ENCODE measurements around the gene SIK3.
"Not testable (repeated sequence)": the region's sequence is repeated elsewhere in the genome, so short reads cannot be mapped to it uniquely, and the experiment has no call there.

The SIK3 gene

DNA sequence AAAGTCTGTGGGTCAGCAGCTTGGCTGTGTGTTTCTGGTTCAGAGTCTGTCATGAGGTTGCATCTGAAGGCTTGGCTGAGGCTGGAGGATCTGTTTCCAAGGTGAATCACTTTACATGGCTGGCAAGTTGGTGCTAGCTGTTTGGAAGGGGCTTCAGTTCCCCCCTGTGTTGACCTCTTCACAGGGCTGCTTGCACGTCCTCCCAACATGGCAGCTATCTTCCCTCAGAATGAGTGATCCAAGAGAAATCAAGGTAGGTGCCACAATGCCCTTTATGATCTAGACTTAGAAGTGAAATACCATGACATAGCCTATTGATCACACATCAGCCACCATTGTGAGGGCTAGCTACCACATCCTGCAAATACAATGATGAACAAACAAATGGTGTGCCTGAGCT, 285.1 kb downstream of the SIK3 start:
- DNase-seq, result no peak

DNA sequence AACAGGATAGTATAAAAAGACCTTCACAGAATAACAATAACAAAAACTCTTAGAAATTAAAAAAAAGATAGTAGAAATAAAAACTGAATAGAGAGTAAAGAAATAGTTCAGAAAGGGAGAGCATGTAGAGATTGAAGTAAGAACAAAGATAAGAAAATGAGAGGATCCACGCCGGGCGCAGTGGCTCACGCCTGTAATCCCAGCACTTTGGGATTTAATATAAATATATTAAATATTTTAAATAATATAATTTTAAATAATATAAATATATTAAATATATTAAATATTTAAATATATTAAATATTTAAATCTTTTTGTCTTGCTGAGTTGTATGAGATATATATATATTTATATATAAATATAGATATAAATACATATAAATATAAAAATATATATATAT, 286.1 kb downstream of the SIK3 start:
- no peak for DNase-seq

DNA sequence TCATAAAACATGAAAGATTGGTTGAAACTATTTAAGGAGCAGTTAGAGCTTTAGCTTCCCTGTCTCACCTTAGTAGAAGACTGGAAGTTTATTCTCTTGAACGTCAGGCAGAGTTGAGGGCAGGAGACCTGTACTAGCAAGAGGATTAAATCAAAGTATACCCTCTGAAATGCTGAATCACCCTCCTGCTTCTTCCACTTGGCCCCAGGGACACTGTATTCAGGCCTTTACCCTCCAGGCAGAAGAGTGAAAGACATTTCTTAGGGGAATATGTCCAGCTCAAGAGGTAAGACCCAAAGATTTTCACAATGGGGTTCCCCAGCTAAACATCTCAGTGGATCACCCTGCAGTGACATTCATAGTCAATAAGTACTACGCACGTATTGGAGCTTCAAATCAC, 287.0 kb downstream of the SIK3 start:
- no peak for DNase-seq

DNA sequence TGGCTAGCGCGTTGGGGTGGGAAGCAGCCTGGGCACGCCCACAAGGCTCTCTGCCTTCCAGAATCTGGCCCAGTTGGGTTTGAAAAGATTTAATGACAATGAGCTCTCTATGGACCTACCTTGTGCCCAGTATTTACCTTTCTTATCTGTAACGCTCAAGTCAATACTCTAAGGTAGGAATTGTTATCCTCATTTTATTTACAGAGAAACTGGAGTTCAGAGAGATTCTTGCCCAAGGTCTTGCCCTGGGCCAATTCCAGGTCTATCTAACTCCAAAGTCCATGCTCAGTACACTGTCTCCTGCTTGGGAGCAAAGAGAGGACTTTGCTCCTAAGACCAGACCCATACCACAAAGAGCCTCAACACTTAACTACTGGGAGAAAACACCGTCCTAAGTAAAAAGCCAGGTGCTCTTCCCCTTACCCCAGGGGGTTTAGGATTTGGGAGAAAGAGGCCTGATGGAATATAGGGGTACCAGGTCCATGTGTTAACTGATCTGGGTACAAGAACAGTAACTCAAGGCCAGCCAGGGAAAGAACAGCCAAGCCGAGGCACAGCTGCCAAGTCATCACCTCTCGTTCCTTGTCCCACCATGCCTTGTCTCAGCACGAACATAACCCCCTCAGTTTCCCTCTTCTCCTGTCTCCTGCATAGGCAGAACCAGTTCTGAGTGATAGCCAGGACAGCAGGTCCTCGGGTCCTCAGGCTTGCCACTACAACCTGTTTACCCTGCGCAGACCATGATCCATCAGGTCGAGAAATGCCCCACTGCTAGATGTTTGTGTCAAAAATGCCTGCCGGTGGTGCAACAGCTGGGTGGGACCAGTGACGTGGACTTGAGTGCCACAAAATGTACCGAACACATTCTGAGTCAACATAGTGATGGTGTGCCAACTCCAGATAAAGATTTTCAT, 289.7 kb downstream of the SIK3 start:
- DNase-seq, result no peak

DNA sequence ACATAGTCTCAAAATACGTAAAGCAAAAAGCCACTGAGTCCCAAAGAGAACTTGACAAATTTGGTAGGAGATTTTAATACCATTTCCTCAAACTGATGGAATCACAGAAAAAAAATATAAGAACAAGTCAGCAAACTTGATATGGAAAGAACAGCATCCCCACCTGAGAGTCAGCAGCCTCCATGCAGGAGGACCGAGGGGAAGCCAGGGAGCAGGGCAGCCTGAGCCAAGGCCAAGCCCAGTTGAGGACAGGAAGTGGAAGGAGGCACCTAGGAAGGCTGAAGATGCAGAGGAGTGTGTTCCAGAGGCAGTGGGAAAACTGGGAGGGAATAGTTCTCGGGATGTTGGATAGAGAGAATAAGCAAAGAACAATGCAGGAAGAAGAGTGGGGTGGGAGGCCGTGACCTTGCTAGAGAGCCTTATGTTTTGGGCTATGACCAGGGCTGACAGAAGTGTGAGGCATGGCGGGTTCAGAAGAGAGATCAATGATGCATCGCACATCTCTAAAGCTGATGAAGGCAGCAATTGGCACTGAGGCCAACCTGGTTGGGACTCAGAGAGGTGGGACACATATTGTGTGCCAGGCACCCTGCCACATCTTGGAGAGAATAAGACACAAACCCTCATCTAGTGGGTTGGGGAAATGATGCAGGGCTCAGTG, 290.5 kb downstream of the SIK3 start:
- DNase-seq, result no peak

DNA sequence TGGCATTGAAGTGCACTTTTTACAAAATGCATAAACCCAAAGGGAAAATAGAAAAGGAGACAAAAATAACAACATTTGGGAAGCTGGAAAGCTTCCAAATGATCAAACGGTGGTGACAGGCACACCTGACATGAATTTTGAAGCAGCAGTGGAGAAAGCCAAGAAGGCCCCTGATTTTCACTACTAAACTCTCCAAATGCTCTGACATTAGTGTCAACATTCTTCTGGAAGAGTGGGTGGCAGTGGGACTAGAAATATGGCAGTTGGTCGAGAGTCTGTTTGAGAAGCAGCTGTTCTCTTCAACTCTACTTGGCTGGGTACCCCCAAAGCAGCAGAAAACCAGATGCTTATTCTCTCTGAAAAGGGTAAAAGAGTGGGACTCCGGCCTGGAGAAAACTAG, 294.2 kb downstream of the SIK3 start:
- DNase-seq, result no peak

DNA sequence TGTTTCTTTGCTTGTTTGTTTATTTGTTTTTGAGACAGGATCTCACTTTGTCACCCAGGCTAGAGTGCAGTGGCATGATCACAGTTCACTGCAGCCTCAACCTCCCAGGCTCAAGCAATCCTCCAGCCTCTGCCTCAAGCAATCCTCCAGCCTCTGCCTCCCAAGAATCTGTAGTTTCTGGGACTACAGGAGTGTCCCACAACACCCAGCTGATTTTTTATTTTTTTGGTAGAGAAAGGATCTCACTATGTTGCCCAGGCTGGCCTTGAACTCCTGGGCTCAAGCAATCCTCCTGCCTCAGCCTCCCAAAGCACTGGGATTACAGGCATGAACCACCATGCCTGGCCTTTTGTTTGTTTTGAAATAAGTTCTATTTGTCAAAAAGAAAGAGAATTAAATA, 296.6 kb downstream of the SIK3 start:
- not testable (repeated sequence) for DNase-seq

DNA sequence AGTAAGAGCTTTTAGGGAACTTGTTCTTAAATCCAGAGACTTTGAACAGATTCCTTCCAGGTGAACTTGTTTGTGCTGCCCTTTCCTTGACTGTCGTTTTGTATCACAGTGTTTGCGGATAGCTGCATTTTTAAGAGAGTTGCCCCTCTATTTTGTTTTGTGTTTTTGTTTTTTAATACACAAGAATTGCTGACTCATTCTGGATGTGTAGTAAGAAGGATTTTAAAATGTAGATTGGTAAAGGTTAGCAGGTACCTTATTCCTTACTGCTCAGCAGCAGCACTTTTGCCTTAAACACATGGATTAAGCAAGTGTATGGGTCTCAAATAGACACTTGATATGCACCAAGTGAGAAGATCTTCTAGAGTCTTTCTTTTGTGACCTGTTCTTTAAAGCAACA, 297.6 kb downstream of the SIK3 start:
- no peak for DNase-seq

DNA sequence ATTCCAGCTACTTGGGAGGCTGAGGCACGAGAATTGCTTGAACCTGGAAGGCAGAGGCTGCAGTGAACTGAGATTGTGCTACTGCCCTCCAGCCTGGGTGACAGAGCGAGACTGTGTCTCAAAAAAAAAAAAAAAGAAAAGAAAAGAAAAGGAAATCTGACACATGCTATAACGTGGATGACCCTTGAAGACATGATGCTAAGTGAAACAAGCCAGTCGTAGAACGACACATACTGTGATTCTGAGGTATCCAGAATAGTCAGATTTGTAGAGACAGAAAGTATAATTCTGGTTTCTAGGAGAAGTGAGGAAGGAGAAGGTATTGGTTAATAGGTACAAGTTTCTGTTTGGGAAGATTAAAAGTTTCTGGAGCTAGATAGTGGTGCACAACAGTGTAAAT, 299.9 kb downstream of the SIK3 start:
- DNase-seq, result no peak

DNA sequence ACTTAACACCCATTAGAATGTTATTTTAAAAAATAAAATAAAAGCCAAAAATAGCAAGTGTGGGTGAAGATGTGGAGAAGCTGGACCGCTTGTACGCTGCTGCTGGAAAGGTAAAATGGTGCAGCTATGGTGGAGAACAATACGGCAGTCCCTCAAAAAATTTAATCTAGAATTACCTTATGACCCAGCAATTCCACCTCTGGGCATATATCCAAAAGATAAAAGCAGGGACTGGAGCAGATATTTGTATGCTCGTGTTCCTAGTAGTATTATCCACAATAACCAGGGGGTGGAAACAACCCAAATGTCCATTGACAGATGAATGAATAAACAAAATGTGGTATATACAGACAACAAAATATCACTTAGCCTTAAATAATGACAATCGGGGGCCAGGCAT, 300.4 kb downstream of the SIK3 start:
- DNase-seq, result no peak

DNA sequence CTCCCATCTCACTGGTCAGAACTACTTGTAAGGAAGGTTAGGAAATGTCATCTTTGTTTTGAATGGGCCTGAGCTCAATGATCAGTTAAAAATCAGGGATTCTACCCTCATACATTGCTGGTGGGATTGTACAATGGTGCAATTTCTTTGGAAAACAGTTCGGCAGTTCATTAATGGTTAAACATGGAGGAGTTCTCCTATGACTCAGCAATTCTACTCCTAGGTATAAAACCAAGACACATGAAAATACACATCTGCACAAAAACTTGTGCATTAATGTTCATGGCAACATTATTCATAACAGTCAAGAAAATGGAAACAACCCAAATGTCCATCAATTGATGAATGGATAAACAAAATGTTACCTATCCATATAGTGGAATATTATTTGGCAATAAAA, 301.7 kb downstream of the SIK3 start:
- no peak for DNase-seq

DNA sequence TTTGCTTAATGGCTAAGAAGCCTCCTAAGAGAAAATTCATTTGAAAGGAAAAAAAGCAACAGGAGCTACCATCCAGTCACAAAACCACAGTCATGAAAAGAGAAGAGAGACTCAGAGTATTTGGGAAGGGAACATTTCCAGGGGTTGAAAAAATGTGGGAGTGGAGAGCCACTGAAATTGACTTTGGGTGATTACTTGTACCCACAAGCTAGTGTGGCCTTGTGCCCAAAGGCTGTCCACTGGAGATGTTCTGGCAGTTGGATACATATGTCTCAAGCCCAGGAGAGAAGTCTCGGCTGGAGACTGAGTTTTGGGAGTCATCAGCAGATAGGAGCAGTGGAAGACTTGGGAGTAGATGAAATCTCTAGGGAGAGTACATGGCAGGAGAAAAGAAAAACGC, 303.4 kb downstream of the SIK3 start:
- DNase-seq, result no peak

DNA sequence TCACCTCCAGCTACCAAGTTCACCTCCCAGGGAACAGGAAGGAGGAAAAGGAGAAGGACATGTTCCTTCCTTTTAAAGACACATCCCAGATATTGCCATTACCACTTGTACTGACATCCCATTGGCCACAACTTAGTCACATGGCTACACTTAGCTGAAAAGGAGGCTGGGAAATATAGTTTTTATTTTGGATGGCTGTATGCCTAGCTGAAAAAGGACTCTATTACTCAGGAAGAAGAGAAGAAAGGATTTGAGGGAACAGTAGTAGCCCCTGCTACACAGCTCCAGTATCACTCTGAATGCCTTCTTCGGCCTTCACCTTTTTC, 304.5 kb downstream of the SIK3 start:
- no peak for DNase-seq

Data from left hindlimb (tissue), 1 donor.